Limb (tissue), 2 donors: Measurements from ENCODE around the gene MICU1.
"Not testable (repeated sequence)": the region's sequence is repeated elsewhere in the genome, so short reads cannot be mapped to it uniquely, and the experiment has no call there.

Experiments used
- DNase-seq, 2 donors: peaks; one replicate each; pipeline ENCODE4 v3.0.0-alpha.2; 2016; ENCODE audit errors: extremely low spot score in 2 of 2

Gene MICU1

DNA sequence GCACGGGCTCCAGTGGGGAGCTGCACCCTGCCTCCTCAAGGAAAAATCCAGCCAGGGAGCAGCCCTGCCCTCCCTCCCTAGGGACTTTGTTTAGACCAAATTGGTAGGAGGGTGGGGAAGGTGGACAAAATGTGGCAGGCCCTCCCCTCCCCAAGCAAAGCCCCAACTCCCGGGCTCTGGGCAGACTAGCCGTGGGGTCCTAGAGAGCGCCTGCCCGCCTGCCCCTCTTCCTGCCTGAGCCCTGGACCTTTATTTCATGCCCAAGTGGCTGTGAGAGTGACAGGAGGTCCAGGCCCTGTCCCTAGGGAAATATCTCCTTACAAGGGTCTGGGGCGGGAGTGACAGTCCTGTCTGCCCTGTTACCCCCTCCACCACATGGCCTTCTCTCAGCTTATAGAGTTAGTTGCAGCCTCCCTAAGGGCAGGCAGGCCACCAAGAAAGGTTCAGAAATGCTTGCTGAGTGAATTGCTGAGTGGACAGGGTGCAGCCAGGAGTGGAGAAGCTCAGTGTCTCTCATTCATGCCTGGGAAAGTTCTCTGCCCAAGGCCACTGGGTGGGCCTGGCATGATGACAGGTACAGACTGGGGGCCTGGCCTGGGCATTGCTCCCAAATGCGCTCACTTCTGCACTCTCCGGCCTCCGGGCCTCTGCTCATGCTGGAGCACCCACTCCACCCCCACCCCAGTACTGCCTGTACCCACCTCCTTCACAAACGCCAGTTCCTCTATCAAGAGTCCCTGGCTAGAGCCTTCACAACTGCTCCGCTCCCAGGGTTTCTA, 296.4 kb downstream of the MICU1 start:
- DNase-seq, result peak in 1 of 2 donors; percentile 34

DNA sequence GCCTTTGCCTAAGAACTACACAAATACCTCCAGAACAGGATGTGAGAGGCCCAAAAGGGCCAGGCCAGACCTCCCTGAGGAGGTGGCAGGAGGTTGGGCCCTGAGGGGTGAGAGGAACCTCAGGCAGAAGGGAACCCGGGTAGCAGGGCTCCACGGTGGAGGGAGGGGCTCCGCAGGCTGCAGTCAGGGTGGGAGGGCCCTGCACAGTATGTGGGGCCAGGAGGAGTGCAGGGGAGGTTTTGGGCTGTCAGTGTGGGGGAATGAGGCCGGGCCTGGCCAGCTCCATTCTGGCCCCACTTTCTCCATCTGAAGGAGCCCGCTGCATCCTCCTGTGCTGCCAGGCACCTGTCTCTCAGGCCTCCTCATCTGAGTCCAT, 297.1 kb downstream of the MICU1 start:
- DNase-seq, result no peak

- peak in 1 of 2 donors; percentile 72 for DNase-seq
Measured at GRCh38 chr10:72328045-72328828, 297.6 kb downstream of the MICU1 start.

GRCh38 chr10:72326665-72327603, 298.9 kb downstream of the MICU1 start:
- DNase-seq, result not testable (repeated sequence)

DNA sequence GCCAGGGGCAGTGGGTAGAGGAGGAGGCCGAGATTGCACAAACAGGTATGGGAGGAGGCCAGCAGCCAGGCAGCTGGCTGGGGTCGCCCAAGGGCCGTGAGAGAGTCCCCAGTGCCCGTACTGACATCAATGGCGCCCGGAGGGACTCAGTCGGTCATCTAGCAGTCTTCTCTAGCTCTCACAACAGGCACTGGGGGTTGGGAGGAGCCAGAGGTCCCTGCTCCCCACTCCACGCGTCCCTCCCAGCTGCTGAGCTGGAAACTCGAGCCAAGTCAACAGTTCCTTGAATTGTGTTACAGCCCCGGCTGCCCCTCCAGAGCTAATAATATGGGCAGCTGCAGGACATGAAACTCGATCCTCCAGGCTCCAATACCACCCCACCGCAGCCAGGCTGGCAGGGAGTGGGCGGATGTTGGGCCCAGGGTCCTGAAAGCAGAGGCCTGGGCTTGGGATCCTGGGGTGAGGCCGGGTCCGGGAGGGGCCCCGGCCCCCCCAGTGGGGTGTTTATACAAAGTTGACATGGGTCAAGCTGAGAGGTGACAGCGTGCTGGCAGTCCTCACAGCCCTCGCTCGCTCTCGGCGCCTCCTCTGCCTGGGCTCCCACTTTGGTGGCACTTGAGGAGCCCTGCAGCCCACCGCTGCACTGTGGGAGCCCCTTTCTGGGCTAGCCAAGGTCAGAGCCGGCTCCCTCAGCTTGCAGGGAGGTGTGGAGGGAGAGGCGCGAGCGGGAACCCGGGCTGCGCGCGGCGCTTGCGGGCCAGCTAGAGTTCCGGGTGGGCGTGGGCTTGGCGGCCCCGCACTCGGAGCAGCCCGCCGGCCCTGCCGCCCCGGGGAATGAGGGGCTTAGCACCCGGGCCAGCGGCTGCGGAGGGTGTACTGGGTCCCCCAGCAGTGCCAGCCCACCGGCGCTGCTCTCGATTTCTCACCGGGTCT, 300.4 kb downstream of the MICU1 start:
- DNase-seq, result peak; percentile 81 to 88

DNA sequence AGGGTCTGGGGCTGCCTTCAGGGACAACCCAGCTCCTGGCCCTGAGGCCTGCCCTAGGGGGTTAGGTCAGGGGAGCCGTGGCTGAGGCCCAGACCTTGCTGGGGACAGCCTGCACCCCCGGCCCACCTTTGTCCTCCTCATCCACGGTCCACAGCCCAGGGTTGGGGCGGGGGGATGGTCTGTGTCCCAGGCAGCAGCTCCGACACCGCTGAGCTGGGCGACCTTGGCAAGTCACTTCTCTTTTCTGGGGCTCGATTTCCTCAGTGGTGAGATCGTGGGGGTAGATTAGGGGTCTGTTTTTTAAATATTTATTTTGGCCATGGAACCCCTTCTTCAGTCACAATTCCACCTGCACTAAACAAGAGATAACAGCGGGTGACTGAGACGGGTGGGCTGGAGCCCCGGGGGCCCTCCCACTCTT, 302.1 kb downstream of the MICU1 start:
- DNase-seq, result no peak

DNA sequence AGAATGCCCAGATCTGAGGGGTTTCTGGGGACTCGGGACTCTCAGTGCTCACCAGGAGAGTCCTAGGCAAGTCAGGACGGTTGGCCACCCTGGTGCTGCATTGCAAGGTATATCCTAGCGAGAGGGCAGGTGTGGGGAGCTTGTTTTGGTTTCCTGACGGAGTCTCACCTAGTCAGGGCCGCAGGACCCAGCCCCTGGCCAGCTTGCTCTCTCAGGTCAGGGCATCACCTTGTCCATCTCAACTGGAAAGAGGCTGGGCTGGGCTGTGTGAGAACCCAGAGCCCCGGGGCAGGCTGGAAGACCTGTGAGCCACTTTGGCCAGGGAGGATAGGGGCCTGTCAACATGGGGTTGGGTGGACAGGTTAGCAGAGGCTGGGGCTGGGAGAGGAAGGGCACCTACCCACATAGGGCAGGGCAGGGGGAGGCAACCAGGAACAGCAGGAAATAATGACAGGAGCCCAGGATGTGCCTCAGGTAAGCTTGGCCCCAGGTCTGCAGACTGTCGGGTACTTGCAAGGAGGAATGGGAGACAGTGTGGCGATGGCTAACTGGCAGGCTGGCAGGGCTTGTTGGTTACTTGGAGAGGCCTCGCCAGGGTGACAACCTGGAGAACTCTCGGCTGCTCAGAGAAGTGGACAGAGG, 302.6 kb downstream of the MICU1 start:
- DNase-seq, result no peak

DNA sequence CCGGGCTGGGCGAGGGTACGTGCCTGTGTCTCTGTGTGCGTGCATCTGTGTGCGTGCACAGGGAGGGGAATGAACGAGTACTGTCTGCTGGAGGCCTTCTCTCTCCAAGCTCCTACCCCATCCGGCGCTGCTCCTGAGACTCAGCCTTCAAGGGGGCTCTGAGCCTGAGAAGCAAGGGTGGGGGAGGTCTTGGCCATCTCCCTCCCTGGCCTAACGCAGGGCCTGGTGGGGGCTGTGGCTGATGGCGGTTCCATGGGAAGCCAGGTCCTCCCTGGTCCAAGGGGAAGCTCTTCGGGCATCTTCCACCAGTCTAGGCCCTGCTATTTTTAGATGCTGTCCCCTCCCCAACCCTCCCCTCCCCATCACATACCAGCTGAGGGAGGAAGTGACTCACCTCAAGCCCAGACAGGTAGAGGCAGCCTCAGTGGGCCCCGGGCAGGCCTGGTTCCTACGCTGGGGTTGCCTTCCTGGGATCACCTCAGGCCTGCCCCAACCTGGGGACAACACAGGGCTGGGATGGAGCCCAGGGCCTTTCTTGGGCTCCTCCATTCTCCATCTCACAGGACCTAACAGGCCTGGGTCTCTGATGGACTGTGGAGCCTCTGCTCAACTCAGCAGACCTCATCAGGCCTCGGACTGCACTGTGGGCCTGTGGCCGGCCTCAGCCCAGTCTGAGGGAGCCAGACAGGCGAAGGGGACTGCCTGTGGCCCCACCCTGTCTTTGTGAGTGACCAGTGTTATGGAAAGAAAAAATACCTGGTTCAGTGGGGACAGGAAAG, 303.4 kb downstream of the MICU1 start:
- no peak for DNase-seq

GRCh38 chr10:72322030-72322279, 303.9 kb downstream of the MICU1 start:
- no peak for DNase-seq

- DNase-seq, result no peak
Measured at GRCh38 chr10:72321248-72322029, 304.4 kb downstream of the MICU1 start.

GRCh38 chr10:72320676-72321247, 305.1 kb downstream of the MICU1 start:
- DNase-seq, result peak; percentile 58 to 66

DNA sequence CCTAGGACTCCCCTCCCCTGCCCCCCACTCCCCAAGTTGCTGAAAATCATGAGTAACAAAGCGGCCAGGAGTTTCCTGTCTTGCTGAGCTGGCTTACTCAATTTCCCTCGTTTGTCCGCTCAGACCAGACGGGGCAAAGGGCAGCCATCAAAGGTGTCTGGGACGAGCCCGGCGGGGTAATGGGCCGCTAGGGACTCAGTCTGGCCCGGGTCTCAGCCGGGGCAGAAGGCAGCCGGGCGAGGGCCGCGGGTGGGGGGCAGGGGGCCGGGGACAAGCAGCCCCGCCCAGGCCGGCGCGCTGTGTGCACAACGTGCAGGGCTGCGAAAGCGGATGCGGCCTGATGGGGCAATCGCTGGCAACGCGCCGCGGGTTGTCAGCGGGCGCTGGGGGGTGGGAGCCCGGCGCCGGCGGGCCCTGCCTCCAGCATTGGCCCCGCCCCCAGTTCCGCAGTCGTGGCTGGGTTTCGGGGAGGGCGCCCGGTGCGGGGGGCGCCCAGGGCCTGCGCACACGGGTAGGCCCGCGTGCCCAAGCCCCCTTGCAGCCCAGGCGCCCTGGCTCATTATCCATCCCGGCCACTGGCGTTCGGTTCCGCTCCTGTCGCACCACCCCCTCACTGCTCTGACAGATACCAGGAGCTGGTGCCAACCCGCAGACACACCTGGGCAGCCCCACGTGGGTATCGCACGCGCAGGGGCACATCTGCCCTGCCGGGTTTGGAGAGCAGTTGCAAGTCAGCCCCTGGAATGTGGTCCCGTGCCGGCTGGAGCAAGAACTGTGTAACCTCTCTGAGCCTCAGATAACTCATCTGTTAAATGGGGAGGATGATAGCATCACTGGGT, 306.2 kb downstream of the MICU1 start:
- DNase-seq, result peak; percentile 75 to 87

GRCh38 chr10:72318418-72319262, 307.2 kb downstream of the MICU1 start:
- no peak for DNase-seq
